ENCODE data around the gene RILPL2. TPM values are rescaled to one million over a fixed set of nuclear protein-coding genes. Genes with fewer than 3 reads are reported as not detected.

RILPL2 gene
- total and polyA plus RNA-seq, 9 of the 15 experiments (the other 6 are each of a cell fraction or from before 2014, with no cell fraction given) = 0.61 to 5.8 (median 4.3) TPM

GRCh38 chr12:123388177-123388950, 48.1 kb downstream of the RILPL2 start (continued):
- TF ChIP-seq NCOA1 (IDR thresholded peaks at IDR 0.05; ENCODE audit: low read depth) (peak; percentile 78; the same call in 1 of the 2 replicates), SFPQ (IDR thresholded peaks at IDR 0.05; ENCODE audit: low read depth, low read length) (no peak), ZBTB11 (CRISPR knock-in tag; IDR thresholded peaks at IDR 0.05) (peak in 1 of 3 experiments; percentile 57; a peak in 2 of 6 replicates), HNRNPLL (IDR thresholded peaks at IDR 0.05; ENCODE audit: low read depth, low read length, poor library complexity, severe bottlenecking) (no peak), HSF4 (CRISPR knock-in tag; IDR thresholded peaks at IDR 0.05; ENCODE audit: borderline replicate concordance) (no peak), DACH1 (IDR thresholded peaks at IDR 0.05; ENCODE audit: partially characterized antibody) (peak; percentile 14), ARID1B (IDR thresholded peaks at IDR 0.05) (peak; percentile 97), CBFA2T2 (conservative IDR thresholded peaks at IDR 0.05) (peak; percentile 95), MAZ (CRISPR knock-in tag; conservative IDR thresholded peaks at IDR 0.05 in 1 of 2, IDR thresholded peaks at IDR 0.05 in 1 of 2) (peak in 1 of 2 experiments; percentile 24; a peak in 2 of 4 replicates), TEAD4 (IDR thresholded peaks at IDR 0.05; ENCODE audit: low read length) (peak; percentile 97), TEAD4 (CRISPR knock-in tag; IDR thresholded peaks at IDR 0.05; ENCODE audit: borderline replicate concordance) (no peak), MCM7 (IDR thresholded peaks at IDR 0.05) (no peak), SMARCE1 (IDR thresholded peaks at IDR 0.05) (peak; percentile 88), CEBPG (CRISPR knock-in tag; IDR thresholded peaks at IDR 0.05) (no peak), CEBPG (tag; conservative IDR thresholded peaks at IDR 0.05 in 1 of 2, IDR thresholded peaks at IDR 0.05 in 1 of 2) (no peak), SP2 (IDR thresholded peaks at IDR 0.05; ENCODE audit: extremely low read depth, low read depth, low read length, poor library complexity, severe bottlenecking) (no peak), RCOR1 (IDR thresholded peaks at IDR 0.05; ENCODE audit: borderline replicate concordance in 1 of 2, low read depth in 2 of 2, low read length in 2 of 2) (peak in 1 of 2 experiments; percentile 72), NONO (IDR thresholded peaks at IDR 0.05; ENCODE audit: low read depth in 2 of 2, low read length in 1 of 2) (0 out of 4 replicates have a peak, but pooled peaks of 1 of the 2 experiments have one; percentile 7), SMARCC2 (IDR thresholded peaks at IDR 0.05; ENCODE audit: low read depth) (peak; percentile 75), RBBP5 (IDR thresholded peaks at IDR 0.05; ENCODE audit: borderline replicate concordance, insufficient read depth, low read length, poor library complexity, severe bottlenecking) (peak; percentile 69), CBX3 (IDR thresholded peaks at IDR 0.05; ENCODE audit: borderline replicate concordance in 1 of 2, low read length in 2 of 2) (0 out of 3 replicates have a peak, but pooled peaks of 1 of the 2 experiments have one; percentile 59)

Data from K562 (cell line).